Endothelial cell of umbilical vein (primary cell): ENCODE measurements around the gene PIGX. TPM values are rescaled to one million over a fixed set of nuclear protein-coding genes. Genes with fewer than 3 reads are reported as not detected.

ENCODE experiments used
- BruUV-seq: library from RNA; stranded (reverse); fragments of 400-500 nt; replicated peaks from 2 replicates; lab custom pipeline; 2021; lab: Mats Ljungman, UMichigan
- CTCF ChIA-PET: fragments of 300-600, 350-600 bp; sonication (Branson Sonifier 250); formaldehyde crosslinking; loops from one replicate; lab custom pipeline; 2021; ENCODE audit warnings: antibody characterized with exemption, inconsistent platforms; lab: Charles Lee
- POLR2A ChIA-PET: fragments of 300-600, 350-600 bp; sonication (Branson Sonifier 250); formaldehyde crosslinking; loops from one replicate; lab custom pipeline; 2021; ENCODE audit warnings: antibody characterized with exemption, inconsistent platforms; lab: Charles Lee
- DNase-seq: peaks from one replicate; pipeline ENCODE4 v3.0.0-alpha.2; 2011; ENCODE audit warnings: low read depth, low spot score
- FAIRE-seq: peaks from 2 replicates; lab custom pipeline; 2011; peaks lifted over from hg19 to GRCh38; lab: Jason Lieb, UNC
- H2AFZ ChIP-seq: 2 replicates; pipeline ENCODE4 v1.6.0; 2012; ENCODE audit warnings: low read depth, low read length, control low read depth, inconsistent platforms
- H3K27ac ChIP-seq: 2 replicates; pipeline ENCODE4 v1.5.1; 2011; ENCODE audit warnings: low read depth, mild to moderate bottlenecking, control low read depth, low read length, moderate library complexity; ENCODE audit not compliant: insufficient read depth
- H3K27me3 ChIP-seq, 2 experiments: 2 replicates each; pipeline versions ENCODE4 v1.6.0 to v1.6.1; 2011; ENCODE audit warnings: low read length in 2 of 2, mixed read lengths in 1 of 2; ENCODE audit not compliant: control insufficient read depth in 2 of 2, insufficient read depth in 2 of 2
- H3K36me3 ChIP-seq, 2 experiments: 2 replicates in 1 of 2; 3 replicates in 1 of 2; pipeline ENCODE4 v1.5.1; 2011; ENCODE audit warnings: low read length in 2 of 2, mild to moderate bottlenecking in 1 of 2, moderate library complexity in 1 of 2; ENCODE audit not compliant: control insufficient read depth in 2 of 2, insufficient read depth in 2 of 2; ENCODE audit errors: extremely low read depth in 1 of 2
- H3K4me1 ChIP-seq: 3 replicates; pipeline ENCODE4 v1.5.1; 2011; ENCODE audit warnings: mild to moderate bottlenecking, low read length; ENCODE audit not compliant: control insufficient read depth, insufficient read depth; ENCODE audit errors: extremely low read depth
- H3K4me2 ChIP-seq: 2 replicates; pipeline ENCODE4 v1.6.1; 2011; ENCODE audit warnings: low read length, control low read depth, mixed read lengths; ENCODE audit not compliant: insufficient read depth
- H3K4me3 ChIP-seq, 3 experiments: fragments of 200-600 bp in 1 of 3; sonication (generic), shearing (Covaris generic) in 1 of 3; replicated peaks in 1 of 3; 2 replicates each; pipeline ENCODE4 v1.5.1; 2011 to 2016; ENCODE audit warnings: control low read depth in 3 of 3, low read length in 3 of 3, mild to moderate bottlenecking in 2 of 3, inconsistent platforms in 1 of 3, low read depth in 1 of 3, moderate library complexity in 1 of 3; ENCODE audit not compliant: insufficient read depth in 1 of 3
- H3K79me2 ChIP-seq: 2 replicates; pipeline ENCODE4 v1.6.0; 2012; ENCODE audit warnings: low read length, inconsistent platforms; ENCODE audit not compliant: control insufficient read depth, insufficient read depth
- H3K9ac ChIP-seq: replicated peaks from 2 replicates; pipeline ENCODE3; 2011; ENCODE audit warnings: low read length, control low read depth; ENCODE audit not compliant: insufficient read depth; ENCODE audit errors: extremely low read depth
- H3K9me1 ChIP-seq: replicated peaks from 3 replicates; pipeline ENCODE4 v1.6.0; 2011; ENCODE audit warnings: mild to moderate bottlenecking, low read length; ENCODE audit not compliant: control insufficient read depth, insufficient read depth; ENCODE audit errors: extremely low read depth
- H3K9me3 ChIP-seq: replicated peaks from 2 replicates; pipeline ENCODE4 v1.5.1; 2012; ENCODE audit warnings: low read length, inconsistent platforms; ENCODE audit not compliant: control insufficient read depth, insufficient read depth
- H4K20me1 ChIP-seq: replicated peaks from 2 replicates; pipeline ENCODE3; 2011; ENCODE audit warnings: mild to moderate bottlenecking, low read length; ENCODE audit not compliant: control insufficient read depth, insufficient read depth; ENCODE audit errors: extremely low read depth
- EZH2 ChIP-seq: IDR thresholded peaks from 2 replicates; pipeline ENCODE4 v1.6.1; 2012; ENCODE audit warnings: borderline replicate concordance, low read depth, mild to moderate bottlenecking, moderate library complexity, low read length, inconsistent platforms; ENCODE audit not compliant: severe bottlenecking
- FOS ChIP-seq: IDR thresholded peaks from 2 replicates; pipeline ENCODE4 v1.6.1; 2011; ENCODE audit warnings: mild to moderate bottlenecking, low read length, moderate library complexity, borderline replicate concordance; ENCODE audit not compliant: insufficient read depth
- GATA2 ChIP-seq: IDR thresholded peaks from 2 replicates; pipeline ENCODE4 v1.7.0; 2011; ENCODE audit warnings: low read depth, mild to moderate bottlenecking, moderate library complexity, mixed read lengths, low read length; ENCODE audit not compliant: insufficient read length, insufficient read depth
- JUN ChIP-seq: IDR thresholded peaks from 2 replicates; pipeline ENCODE4 v1.6.1; 2011; ENCODE audit warnings: borderline replicate concordance, low read depth; ENCODE audit not compliant: insufficient read length, insufficient read depth
- MYC ChIP-seq: IDR thresholded peaks from one replicate; pipeline ENCODE4 v1.6.1; 2011; ENCODE audit warnings: mild to moderate bottlenecking, low read depth, low read length
- POLR2A ChIP-seq: IDR thresholded peaks from 2 replicates; pipeline ENCODE4 v1.6.1; 2012; ENCODE audit warnings: low read depth, mild to moderate bottlenecking, control low read depth, low read length
- POLR2AphosphoS5 ChIP-seq: IDR thresholded peaks from 2 replicates; pipeline ENCODE4 v1.6.1; 2012; ENCODE audit warnings: low read depth, mild to moderate bottlenecking, control low read depth, low read length, moderate library complexity; ENCODE audit not compliant: insufficient read depth
- dilution Hi-C: fragments of 300-500 bp; cut with MboI; formaldehyde crosslinking; loops from one replicate; pipeline ENCODE4 v1.15.0; 2019; ENCODE audit warnings: low sequenced_read_pairs; ENCODE audit not compliant: extremely low pct_ligation_motif_present
- intact Hi-C: fragments of 100-400 bp; cut with micrococcal nuclease; formaldehyde crosslinking; loops from one replicate; pipeline ENCODE4 v1.10.0; 2022
- polyA plus RNA-seq, 4 experiments: library from polyadenylated mRNA; depleted of rRNA in 3 of 4; stranded (reverse) in 3 of 4; unstranded in 1 of 4; fragments of >200 nt; gene quantifications; 2 replicates each; pipeline versions ENCODE4 v1.2.1 to v1.2.3, GENCODE V29; 2011 to 2012; ENCODE audit warnings: missing spikeins in 1 of 4
- total RNA-seq: library from RNA; stranded (reverse); gene quantifications from 2 replicates; pipeline ENCODE4 v1.2.3, GENCODE V29; 2021
- TF ChIP-seq, protein P1 (sequence below), 2 donors: IDR thresholded peaks; 1 replicate in 1 of 2; 2 replicates in 1 of 2; pipeline ENCODE4 v1.5.1; 2011; ENCODE audit warnings: low read length in 2 of 2, mild to moderate bottlenecking in 2 of 2, moderate library complexity in 2 of 2, control low read depth in 1 of 2, inconsistent platforms in 1 of 2, low read depth in 1 of 2; ENCODE audit not compliant: insufficient read depth in 1 of 2; ENCODE audit errors: extremely low read depth in 1 of 2
- TF ChIP-seq, protein P2 (sequence below): IDR thresholded peaks from 2 replicates; pipeline ENCODE4 v1.6.1; 2011; ENCODE audit not compliant: insufficient read depth, insufficient read length

Gene PIGX
- total and polyA plus RNA-seq, 2 donors (not counting 3 experiments of a cell fraction or from before 2014, with no cell fraction given) = 9.2 to 14.0 TPM

DNA sequence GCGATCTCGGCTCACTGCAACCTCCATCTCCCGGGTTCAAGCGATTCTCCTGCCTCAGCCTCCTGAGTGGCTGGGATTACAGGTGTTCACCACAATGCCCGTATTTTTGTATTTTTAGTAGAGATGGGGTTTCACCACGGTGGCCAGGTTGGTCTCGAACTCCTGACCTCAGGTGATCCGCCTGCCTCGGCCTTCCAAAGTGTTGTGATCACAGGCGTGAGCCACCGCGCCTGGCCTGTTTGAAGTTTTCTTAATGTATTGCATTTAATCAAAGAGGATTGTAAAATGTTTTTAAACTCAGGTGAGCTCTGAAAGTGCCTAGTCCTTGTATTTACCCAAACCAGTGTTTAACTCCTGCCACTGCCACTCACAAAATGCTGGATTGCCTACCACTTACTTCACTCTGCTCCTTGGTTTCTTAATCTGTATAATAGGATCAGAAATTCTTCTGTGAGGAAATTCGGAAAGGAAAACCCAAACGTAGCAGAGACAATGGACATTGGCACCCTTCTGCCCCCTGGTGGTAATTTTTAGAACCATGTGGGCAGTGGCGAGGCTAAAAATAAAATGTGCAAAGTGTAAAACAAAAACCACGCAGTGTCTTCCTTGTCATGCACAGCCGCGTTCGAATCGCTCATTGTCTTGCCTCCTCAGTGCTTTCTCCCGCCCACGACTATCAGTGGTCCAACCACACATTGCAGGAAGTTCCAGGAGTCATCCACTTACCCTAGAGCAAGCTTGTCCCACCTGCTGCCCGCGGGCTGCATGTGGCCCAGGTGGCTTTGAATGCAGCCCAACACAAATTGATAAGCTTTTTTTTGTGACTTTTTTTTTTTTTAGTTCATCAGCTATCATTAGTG lies 27.4 kb upstream of the PIGX start:
- no peaks in the 10 kb centered on the region for H3K79me2 ChIP-seq
- no peaks in the 10 kb centered on the region for H4K20me1 ChIP-seq
- no peak for TF ChIP-seq JUN
- TF ChIP-seq, protein P1, sequence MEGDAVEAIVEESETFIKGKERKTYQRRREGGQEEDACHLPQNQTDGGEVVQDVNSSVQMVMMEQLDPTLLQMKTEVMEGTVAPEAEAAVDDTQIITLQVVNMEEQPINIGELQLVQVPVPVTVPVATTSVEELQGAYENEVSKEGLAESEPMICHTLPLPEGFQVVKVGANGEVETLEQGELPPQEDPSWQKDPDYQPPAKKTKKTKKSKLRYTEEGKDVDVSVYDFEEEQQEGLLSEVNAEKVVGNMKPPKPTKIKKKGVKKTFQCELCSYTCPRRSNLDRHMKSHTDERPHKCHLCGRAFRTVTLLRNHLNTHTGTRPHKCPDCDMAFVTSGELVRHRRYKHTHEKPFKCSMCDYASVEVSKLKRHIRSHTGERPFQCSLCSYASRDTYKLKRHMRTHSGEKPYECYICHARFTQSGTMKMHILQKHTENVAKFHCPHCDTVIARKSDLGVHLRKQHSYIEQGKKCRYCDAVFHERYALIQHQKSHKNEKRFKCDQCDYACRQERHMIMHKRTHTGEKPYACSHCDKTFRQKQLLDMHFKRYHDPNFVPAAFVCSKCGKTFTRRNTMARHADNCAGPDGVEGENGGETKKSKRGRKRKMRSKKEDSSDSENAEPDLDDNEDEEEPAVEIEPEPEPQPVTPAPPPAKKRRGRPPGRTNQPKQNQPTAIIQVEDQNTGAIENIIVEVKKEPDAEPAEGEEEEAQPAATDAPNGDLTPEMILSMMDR (IDR thresholded peaks at IDR 0.05; ENCODE audit: extremely low read depth in 1 of 2, insufficient read depth in 1 of 2, low read depth in 1 of 2, low read length in 2 of 2) = peak; percentile 73
- peak overlapping the region; percentile 27 for H3K4me2 ChIP-seq
- BruUV-seq = no TSS peak
- no peaks in the 10 kb centered on the region for H3K9me3 ChIP-seq
- no peaks in the 10 kb centered on the region for H3K9me1 ChIP-seq
- peak; percentile 76 for FAIRE-seq
- peak; percentile 61 for DNase-seq
- POLR2A ChIA-PET = no interaction called here
- H3K27me3 ChIP-seq = peaks cover 0 to 3% of the 10 kb centered on the region in 2 experiments
- no peak overlapping the region for H3K4me3 ChIP-seq
- intact Hi-C loops = loop anchor here (1.0 to 2.0 kb wide), 5 partner anchors 33 to 156 kb away; no protein-coding TSS in a partner anchor
- no peaks in the 10 kb centered on the region for H3K36me3 ChIP-seq
- no peak overlapping the region for H3K9ac ChIP-seq
- peak overlapping the region; percentile 52 for H2AFZ ChIP-seq
- dilution Hi-C loops = loop anchor here (5.0 kb wide), 1 partner anchor 77 kb away; no protein-coding TSS in a partner anchor
- CTCF ChIA-PET = interaction anchor here (0.5 to 11.4 kb wide), 28 partner anchors 8 to 431 kb away, joined by 3 to 334 read pairs (median 4); partner anchors contain the start of gene NRROS
- H3K27ac ChIP-seq = no peak overlapping the region
- peaks cover 7% of the 10 kb centered on the region for H3K4me1 ChIP-seq

DNA sequence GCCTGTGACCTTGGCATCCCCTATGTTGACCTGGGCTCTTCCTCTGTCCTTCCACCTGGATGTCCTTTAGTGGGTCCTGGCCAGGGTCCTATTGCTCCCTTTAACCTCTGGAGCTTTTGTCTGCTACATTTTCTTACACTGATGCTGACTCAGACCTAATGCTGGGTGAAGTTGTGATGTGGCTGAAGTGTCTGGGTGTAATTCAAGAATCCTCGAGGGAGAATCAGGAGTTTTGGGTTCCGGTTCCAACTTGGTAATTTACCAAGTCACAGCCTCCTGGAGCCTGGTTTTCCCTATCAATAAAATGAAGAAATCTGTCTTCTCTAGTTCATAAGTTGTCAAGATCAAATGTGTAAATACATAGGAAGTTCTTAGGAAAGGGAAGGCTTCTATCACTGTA lies 25.7 kb upstream of the PIGX start:
- dilution Hi-C loops = loop anchor here (5.0 kb wide), 1 partner anchor 79 kb away; no protein-coding TSS in a partner anchor
- peaks cover 7% of the 10 kb centered on the region for H3K4me1 ChIP-seq
- DNase-seq = no peak
- no peak for FAIRE-seq
- intact Hi-C loops = no loop called here
- no peaks in the 10 kb centered on the region for H3K9me3 ChIP-seq
- no peak overlapping the region for H3K4me2 ChIP-seq
- H3K27me3 ChIP-seq = peaks cover 0 to 3% of the 10 kb centered on the region in 2 experiments
- no TSS peak for BruUV-seq
- H3K9ac ChIP-seq = no peak overlapping the region
- no peak for TF ChIP-seq EZH2
- no peak for TF ChIP-seq POLR2AphosphoS5
- TF ChIP-seq MYC = no peak
- TF ChIP-seq, protein P1 (IDR thresholded peaks at IDR 0.05; ENCODE audit: extremely low read depth in 1 of 2, insufficient read depth in 1 of 2, low read depth in 1 of 2, low read length in 2 of 2) = no peak
- TF ChIP-seq GATA2 = no peak
- TF ChIP-seq, protein P2, sequence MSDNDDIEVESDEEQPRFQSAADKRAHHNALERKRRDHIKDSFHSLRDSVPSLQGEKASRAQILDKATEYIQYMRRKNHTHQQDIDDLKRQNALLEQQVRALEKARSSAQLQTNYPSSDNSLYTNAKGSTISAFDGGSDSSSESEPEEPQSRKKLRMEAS = no peak
- no peak for TF ChIP-seq POLR2A
- TF ChIP-seq JUN = no peak
- TF ChIP-seq FOS = no peak
- CTCF ChIA-PET = interaction anchor here (1.7 to 11.4 kb wide), 3 partner anchors 21 to 163 kb away, joined by 8 to 334 read pairs (median 13); no protein-coding TSS in a partner anchor
- no peaks in the 10 kb centered on the region for H3K79me2 ChIP-seq
- H2AFZ ChIP-seq = no peak overlapping the region
- H3K9me1 ChIP-seq = no peaks in the 10 kb centered on the region
- H3K27ac ChIP-seq = no peak overlapping the region
- H3K36me3 ChIP-seq = no peaks in the 10 kb centered on the region
- H3K4me3 ChIP-seq = no peak overlapping the region
- POLR2A ChIA-PET = no interaction called here
- no peaks in the 10 kb centered on the region for H4K20me1 ChIP-seq
